Osteoblast (primary cell): ENCODE results near the gene SLC25A20. TPM values are rescaled to one million over a fixed set of nuclear protein-coding genes. Genes with fewer than 3 reads are reported as not detected.
A peak's percentile ranks its signal among the peaks of the same experiment; 100 is the strongest.

ENCODE experiments used
- DNase-seq: peaks from one replicate; pipeline ENCODE4 v3.0.0; 2011; ENCODE audit warnings: low spot score, mixed read lengths; ENCODE audit not compliant: insufficient read length; ENCODE audit errors: missing footprints
- H2AFZ ChIP-seq: 2 replicates; pipeline ENCODE4 v1.6.0; 2011; ENCODE audit warnings: mild to moderate bottlenecking, low read length
- H3K27ac ChIP-seq: 2 replicates; pipeline ENCODE4 v1.5.1; 2011; ENCODE audit warnings: mild to moderate bottlenecking, low read depth, low read length, moderate library complexity
- H3K27me3 ChIP-seq: 2 replicates; pipeline ENCODE4 v1.6.0; 2012; ENCODE audit warnings: mild to moderate bottlenecking, control low read depth, inconsistent platforms, low read length, moderate library complexity; ENCODE audit not compliant: insufficient read depth
- H3K36me3 ChIP-seq: 2 replicates; pipeline ENCODE4 v1.5.1; 2011; ENCODE audit warnings: mild to moderate bottlenecking, low read length, control low read depth, moderate library complexity; ENCODE audit not compliant: insufficient read depth
- H3K4me1 ChIP-seq: 2 replicates; pipeline ENCODE4 v1.5.1; 2011; ENCODE audit warnings: mild to moderate bottlenecking, low read length, control low read depth, moderate library complexity; ENCODE audit not compliant: insufficient read depth
- H3K4me2 ChIP-seq: 2 replicates; pipeline ENCODE4 v1.6.0; 2011; ENCODE audit warnings: mild to moderate bottlenecking, low read length; ENCODE audit not compliant: insufficient read depth
- H3K4me3 ChIP-seq: fragments of 200-600 bp; sonication (generic); 3 replicates; pipeline ENCODE4 v1.5.1; 2012; ENCODE audit warnings: mild to moderate bottlenecking, low read length, inconsistent platforms; ENCODE audit not compliant: insufficient read depth
- H3K79me2 ChIP-seq: 2 replicates; pipeline ENCODE4 v1.6.0; 2012; ENCODE audit warnings: mild to moderate bottlenecking, low read length, control low read depth, inconsistent platforms; ENCODE audit not compliant: insufficient read depth
- H3K9me3 ChIP-seq: 2 replicates; pipeline ENCODE4 v1.5.1; 2011; ENCODE audit warnings: low read depth, low read length, control low read depth
- H4K20me1 ChIP-seq: 2 replicates; pipeline ENCODE4 v1.6.0; 2012; ENCODE audit warnings: mild to moderate bottlenecking, low read length, control low read depth; ENCODE audit not compliant: insufficient read depth
- total RNA-seq: library from RNA; depleted of rRNA; stranded (reverse); fragments of >200 nt; gene quantifications from 2 replicates; pipeline ENCODE4 v1.2.3, GENCODE V29; 2012
- TF ChIP-seq, protein P1 (sequence below): IDR thresholded peaks from 2 replicates; pipeline ENCODE4 v1.5.1; 2011; ENCODE audit warnings: mild to moderate bottlenecking, low read depth, low read length, moderate library complexity; ENCODE audit errors: extremely low read depth

SLC25A20 gene
- total RNA-seq, 1 donor: 11.9 TPM

DNA sequence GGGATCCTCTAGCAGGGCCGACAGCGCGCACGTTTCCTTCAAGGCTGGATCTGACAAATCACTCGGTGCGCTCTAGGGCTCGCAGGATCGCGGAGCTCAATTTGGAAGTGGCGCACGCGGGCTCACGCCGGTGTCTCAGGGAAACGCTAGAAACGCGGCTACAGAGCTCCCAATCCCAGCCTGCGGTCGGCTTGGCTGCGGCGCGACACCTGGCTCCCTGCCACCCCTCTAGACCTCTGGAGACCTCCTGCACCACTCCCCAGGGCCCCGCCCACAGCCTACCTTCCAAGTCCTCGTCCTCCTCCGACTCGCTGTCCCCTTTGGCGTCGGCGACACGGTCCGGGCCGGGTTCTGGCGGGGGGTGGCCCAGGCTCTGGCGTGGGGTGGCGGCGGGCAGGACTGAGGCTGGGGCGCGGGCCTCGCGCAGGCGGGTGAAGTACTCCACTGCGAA lies 51.6 kb downstream of the SLC25A20 start:
- H3K9me3 ChIP-seq: no peaks in the 10 kb centered on the region
- H3K79me2 ChIP-seq: peaks cover 23% of the 10 kb centered on the region
- peak overlapping the region; percentile 94 for H3K4me3 ChIP-seq
- peaks cover 22% of the 10 kb centered on the region for H3K4me1 ChIP-seq
- TF ChIP-seq, protein P1, sequence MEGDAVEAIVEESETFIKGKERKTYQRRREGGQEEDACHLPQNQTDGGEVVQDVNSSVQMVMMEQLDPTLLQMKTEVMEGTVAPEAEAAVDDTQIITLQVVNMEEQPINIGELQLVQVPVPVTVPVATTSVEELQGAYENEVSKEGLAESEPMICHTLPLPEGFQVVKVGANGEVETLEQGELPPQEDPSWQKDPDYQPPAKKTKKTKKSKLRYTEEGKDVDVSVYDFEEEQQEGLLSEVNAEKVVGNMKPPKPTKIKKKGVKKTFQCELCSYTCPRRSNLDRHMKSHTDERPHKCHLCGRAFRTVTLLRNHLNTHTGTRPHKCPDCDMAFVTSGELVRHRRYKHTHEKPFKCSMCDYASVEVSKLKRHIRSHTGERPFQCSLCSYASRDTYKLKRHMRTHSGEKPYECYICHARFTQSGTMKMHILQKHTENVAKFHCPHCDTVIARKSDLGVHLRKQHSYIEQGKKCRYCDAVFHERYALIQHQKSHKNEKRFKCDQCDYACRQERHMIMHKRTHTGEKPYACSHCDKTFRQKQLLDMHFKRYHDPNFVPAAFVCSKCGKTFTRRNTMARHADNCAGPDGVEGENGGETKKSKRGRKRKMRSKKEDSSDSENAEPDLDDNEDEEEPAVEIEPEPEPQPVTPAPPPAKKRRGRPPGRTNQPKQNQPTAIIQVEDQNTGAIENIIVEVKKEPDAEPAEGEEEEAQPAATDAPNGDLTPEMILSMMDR: no peak
- DNase-seq: peak; percentile 89
- peak overlapping the region; percentile 98 for H3K4me2 ChIP-seq
- H3K36me3 ChIP-seq: no peaks in the 10 kb centered on the region
- no peaks in the 10 kb centered on the region for H3K27me3 ChIP-seq
- H2AFZ ChIP-seq: peak overlapping the region; percentile 98
- peaks cover 9% of the 10 kb centered on the region for H4K20me1 ChIP-seq
- peak overlapping the region; percentile 69 for H3K27ac ChIP-seq

DNA sequence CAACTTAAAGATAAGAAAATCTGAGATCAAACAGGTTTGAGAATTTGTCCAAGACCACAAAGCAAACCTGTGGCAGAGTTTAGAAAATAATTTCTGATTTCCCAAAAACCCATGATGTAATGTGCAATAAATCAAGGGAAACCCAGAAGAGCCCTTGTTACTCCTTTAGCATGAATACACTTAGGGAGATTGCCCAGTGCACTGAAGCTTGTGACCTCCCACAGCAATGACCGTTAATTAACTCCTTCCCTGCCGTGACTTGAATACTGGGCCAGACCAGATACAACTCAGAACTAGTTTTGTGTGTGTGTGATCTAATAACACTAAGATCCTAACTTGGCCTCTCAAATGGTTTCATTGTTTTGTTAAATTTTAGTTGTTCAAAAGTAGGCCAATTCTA lies 53.5 kb downstream of the SLC25A20 start:
- Histone ChIP-seq H4K20me1 (peaks cover 9% of the 10 kb centered on the region), H3K36me3 (no peaks in the 10 kb centered on the region), H3K9me3 (no peaks in the 10 kb centered on the region), H3K4me1 (peaks cover 22% of the 10 kb centered on the region), H3K4me2 (peak overlapping the region; percentile 22), H3K79me2 (peaks cover 34% of the 10 kb centered on the region), H2AFZ (no peak overlapping the region), H3K4me3 (no peak overlapping the region), H3K27ac (no peak overlapping the region), H3K27me3 (no peaks in the 10 kb centered on the region)
- peak; percentile 90 for DNase-seq
- TF ChIP-seq, protein P1: no peak

GRCh38 chr3:48837163-48837562 lies 61.5 kb downstream of the SLC25A20 start:
- Histone ChIP-seq H3K27ac (no peak overlapping the region), H3K27me3 (no peaks in the 10 kb centered on the region), H3K9me3 (no peaks in the 10 kb centered on the region), H3K36me3 (no peaks in the 10 kb centered on the region), H3K4me3 (no peak overlapping the region), H3K4me2 (no peak overlapping the region), H3K79me2 (peaks cover 72% of the 10 kb centered on the region), H3K4me1 (peaks cover 9% of the 10 kb centered on the region), H4K20me1 (peaks cover 10% of the 10 kb centered on the region), H2AFZ (no peak overlapping the region)
- TF ChIP-seq, protein P1: no peak
- no peak for DNase-seq

GRCh38 chr3:48835650-48836366 lies 62.9 kb downstream of the SLC25A20 start:
- H3K27me3 ChIP-seq: no peaks in the 10 kb centered on the region
- no peak for DNase-seq
- no peaks in the 10 kb centered on the region for H3K36me3 ChIP-seq
- peaks cover 74% of the 10 kb centered on the region for H3K79me2 ChIP-seq
- H4K20me1 ChIP-seq: peaks cover 10% of the 10 kb centered on the region
- no peaks in the 10 kb centered on the region for H3K9me3 ChIP-seq
- TF ChIP-seq, protein P1: no peak
- H3K4me2 ChIP-seq: no peak overlapping the region
- no peak overlapping the region for H2AFZ ChIP-seq
- H3K4me3 ChIP-seq: no peak overlapping the region
- no peak overlapping the region for H3K27ac ChIP-seq
- peaks cover 10% of the 10 kb centered on the region for H3K4me1 ChIP-seq
